Measurements from ENCODE around the gene METTL1. TPM values are rescaled to one million over a fixed set of nuclear protein-coding genes. Genes with fewer than 3 reads are reported as not detected.
A peak's percentile ranks its signal among the peaks of the same experiment; 100 is the strongest.

Gene METTL1
- total and polyA plus RNA-seq, 9 of the 15 experiments (the other 6 are each of a cell fraction or from before 2014, with no cell fraction given) = 12.6 to 65.9 (median 39.2) TPM

DNA sequence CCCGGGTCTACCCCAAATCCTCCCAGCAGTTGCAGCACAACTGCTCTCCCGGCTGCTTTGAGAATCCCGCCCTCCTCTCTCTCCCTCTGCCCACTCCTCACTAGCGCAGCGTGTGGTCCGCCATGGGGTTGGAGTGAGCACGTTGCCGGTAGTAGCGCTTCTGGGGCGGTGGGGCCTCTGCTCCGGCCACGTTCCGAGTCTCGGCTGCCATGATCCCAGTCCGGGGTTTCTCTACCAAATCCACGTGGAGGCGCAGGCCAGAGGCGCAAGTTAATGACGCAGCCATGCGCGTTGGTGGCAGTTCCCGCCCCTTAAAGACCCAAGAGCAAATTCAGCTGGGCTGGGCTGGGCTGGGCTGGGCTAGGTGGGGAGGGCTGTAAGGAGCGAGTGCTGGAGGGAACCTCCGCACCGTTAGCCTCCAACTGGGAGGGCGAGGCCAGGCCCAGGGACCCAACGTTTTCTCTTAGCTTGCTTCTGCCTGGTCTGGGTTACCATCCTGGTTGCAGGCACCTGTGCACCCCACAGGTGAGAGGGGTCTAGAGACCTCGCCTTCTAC lies at the start of gene METTL1 (continued):
- TF ChIP-seq ZNF318 (IDR thresholded peaks at IDR 0.05; ENCODE audit: borderline replicate concordance in 1 of 2, low read depth in 1 of 2) = peak in 1 of 2 experiments; percentile 83; a peak in 2 of 4 replicates
- no peak; the same call in 1 of the 2 replicates for TF ChIP-seq ZHX1 (conservative IDR thresholded peaks at IDR 0.05; ENCODE audit: low read length)
- peak; percentile 84 for TF ChIP-seq HNRNPLL (IDR thresholded peaks at IDR 0.05; ENCODE audit: low read depth, low read length, poor library complexity, severe bottlenecking)
- TF ChIP-seq CCAR2 (IDR thresholded peaks at IDR 0.05; ENCODE audit: low read depth, low read length) = no peak

All from K562 (cell line).